WTC11 (cell line): ENCODE results near the gene CYREN. TPM values are rescaled to one million over a fixed set of nuclear protein-coding genes. Genes with fewer than 3 reads are reported as not detected.

Experiments
- ATAC-seq: fragments of 200-7000 bp; cut with Tn5 transposase; 2 replicates; pipeline ENCODE4 v1.10.0; 2021; ENCODE audit warnings: mild to moderate bottlenecking, moderate library complexity
- CTCF ChIA-PET: fragments of 300-600 bp; sonication (Branson Sonifier 250); formaldehyde crosslinking; loops from one replicate; lab custom pipeline; 2021; ENCODE audit warnings: antibody characterized with exemption; lab: Charles Lee
- POLR2A ChIA-PET: fragments of 350-600 bp; sonication (Branson Sonifier 250); formaldehyde crosslinking; loops from one replicate; lab custom pipeline; 2021; ENCODE audit warnings: antibody characterized with exemption; lab: Charles Lee
- DNase-seq: peaks from one replicate; pipeline ENCODE4 v3.0.0; 2021; ENCODE audit warnings: low spot score
- H3K27ac Mint-ChIP-seq: 2 replicates; pipeline ENCODE4 v1.8.0; 2021; ENCODE audit warnings: mixed read lengths
- H3K27me3 Mint-ChIP-seq: 2 replicates; pipeline ENCODE4 v1.8.0; 2021; ENCODE audit warnings: low read depth, mild to moderate bottlenecking, moderate library complexity, mixed read lengths
- H3K36me3 Mint-ChIP-seq: 2 replicates; pipeline ENCODE4 v1.8.0; 2021; ENCODE audit warnings: mixed read lengths
- H3K4me1 Mint-ChIP-seq: 2 replicates; pipeline ENCODE4 v1.8.0; 2022; ENCODE audit warnings: mixed read lengths
- H3K4me3 Mint-ChIP-seq: 2 replicates; pipeline ENCODE4 v1.8.0; 2021; ENCODE audit warnings: mild to moderate bottlenecking, moderate library complexity, mixed read lengths
- H3K9me3 Mint-ChIP-seq: 2 replicates; pipeline ENCODE4 v1.8.0; 2021; ENCODE audit warnings: mixed read lengths
- AFF4 ChIP-seq: sonication (generic); formaldehyde crosslinking; IDR thresholded peaks from 2 replicates; pipeline ENCODE4 v1.8.1; 2023; ENCODE audit warnings: mild to moderate bottlenecking, missing genetic modification reagents, borderline replicate concordance
- AR ChIP-seq: fragments of 250-450 bp; sonication (Bioruptor Pico); IDR thresholded peaks from 2 replicates; pipeline ENCODE4 v1.9.0; 2021; ENCODE audit warnings: mild to moderate bottlenecking
- ARID4B ChIP-seq: sonication (generic); formaldehyde crosslinking; IDR thresholded peaks from 2 replicates; pipeline ENCODE4 v1.8.0; 2023; ENCODE audit warnings: missing genetic modification reagents, mild to moderate bottlenecking, borderline replicate concordance
- EMX1 ChIP-seq: fragments of 250-450 bp; sonication (Bioruptor Pico); IDR thresholded peaks from 2 replicates; pipeline ENCODE4 v1.8.0; 2021; ENCODE audit warnings: mild to moderate bottlenecking
- GRHL2 ChIP-seq: fragments of 250-450 bp; sonication (Bioruptor Pico); IDR thresholded peaks from 2 replicates; pipeline ENCODE4 v1.8.0; 2022; ENCODE audit warnings: mild to moderate bottlenecking, moderate library complexity; ENCODE audit not compliant: insufficient replicate concordance, severe bottlenecking
- HMGXB4 ChIP-seq: sonication (generic); formaldehyde crosslinking; IDR thresholded peaks from 2 replicates; pipeline ENCODE4 v1.8.1; 2023; ENCODE audit warnings: mild to moderate bottlenecking, moderate library complexity, missing genetic modification reagents
- MXD4 ChIP-seq: fragments of 250-450 bp; sonication (Bioruptor Pico); IDR thresholded peaks from 2 replicates; pipeline ENCODE4 v1.8.0; 2021; ENCODE audit warnings: mild to moderate bottlenecking, moderate library complexity, borderline replicate concordance
- NR3C1 ChIP-seq: sonication (generic); formaldehyde crosslinking; conservative IDR thresholded peaks from 2 replicates; pipeline ENCODE4 v1.8.1; 2023; ENCODE audit warnings: low read depth, mild to moderate bottlenecking, missing genetic modification reagents
- OVOL2 ChIP-seq: fragments of 250-450 bp; sonication (Bioruptor Pico); IDR thresholded peaks from 2 replicates; pipeline ENCODE4 v1.9.0; 2021; ENCODE audit warnings: mild to moderate bottlenecking, borderline replicate concordance
- RORB ChIP-seq: fragments of 250-450 bp; sonication (Bioruptor Pico); IDR thresholded peaks from 2 replicates; pipeline ENCODE4 v1.9.0; 2021; ENCODE audit warnings: mild to moderate bottlenecking
- TEAD1 ChIP-seq: sonication (generic); formaldehyde crosslinking; IDR thresholded peaks from 2 replicates; pipeline ENCODE4 v1.8.0; 2022; ENCODE audit warnings: mild to moderate bottlenecking, missing genetic modification reagents
- TP53 ChIP-seq: sonication (generic); formaldehyde crosslinking; IDR thresholded peaks from 2 replicates; pipeline ENCODE4 v1.8.1; 2023; ENCODE audit warnings: mild to moderate bottlenecking, missing genetic modification reagents
- ZBTB21 ChIP-seq: sonication (generic); formaldehyde crosslinking; IDR thresholded peaks from 2 replicates; pipeline ENCODE4 v1.8.1; 2023; ENCODE audit warnings: mild to moderate bottlenecking, missing genetic modification reagents, borderline replicate concordance
- ZNF232 ChIP-seq: sonication (generic); formaldehyde crosslinking; IDR thresholded peaks from 2 replicates; pipeline ENCODE4 v1.8.0; 2022; ENCODE audit warnings: mild to moderate bottlenecking, missing genetic modification reagents
- ZNF512 ChIP-seq: sonication (generic); formaldehyde crosslinking; IDR thresholded peaks from 2 replicates; pipeline ENCODE4 v1.8.1; 2022; ENCODE audit warnings: missing genetic modification reagents, borderline replicate concordance
- total RNA-seq: library from RNA; stranded (reverse); gene quantifications from 3 replicates; pipeline ENCODE4 v1.2.3, GENCODE V29; 2021

CYREN gene
- total RNA-seq, 1 experiment from 2014 or later: 37.9 TPM

- TF ChIP-seq AFF4 (CRISPR knock-in tag): no peak
- TF ChIP-seq ZBTB21 (CRISPR knock-in tag): no peak
- no peak for TF ChIP-seq EMX1
Measured at GRCh38 chr7:135208102-135208793, 37.7 kb upstream of the CYREN start (continued).

GRCh38 chr7:135207406-135208101, 37.0 kb upstream of the CYREN start:
- Mint-ChIP-seq H3K27me3 (peaks cover 15% of the 10 kb centered on the region), H3K4me1 (peaks cover 14% of the 10 kb centered on the region), H3K9me3 (no peaks in the 10 kb centered on the region), H3K36me3 (peaks cover 6% of the 10 kb centered on the region; the same call in 1 of the 2 replicates), H3K27ac (no peak overlapping the region), H3K4me3 (no peak overlapping the region)
- DNase-seq: no peak
- ChIA-PET CTCF (interaction anchor here (0.9 kb wide), 1 partner anchor 67 kb away, joined by 4 read pairs; no protein-coding TSS in a partner anchor), POLR2A (no interaction called here)
- no peak for ATAC-seq
- TF ChIP-seq ZNF512 (CRISPR knock-in tag): no peak
- TF ChIP-seq MXD4 (CRISPR knock-in tag): no peak
- TF ChIP-seq AR (CRISPR knock-in tag): no peak
- no peak for TF ChIP-seq GRHL2 (CRISPR knock-in tag)
- TF ChIP-seq NR3C1 (CRISPR knock-in tag): no peak
- no peak for TF ChIP-seq RORB (CRISPR knock-in tag)
- TF ChIP-seq AFF4 (CRISPR knock-in tag): no peak
- no peak for TF ChIP-seq TP53 (CRISPR knock-in tag)
- TF ChIP-seq TEAD1: no peak
- TF ChIP-seq ZNF232 (CRISPR knock-in tag): no peak
- no peak for TF ChIP-seq HMGXB4 (CRISPR knock-in tag)
- no peak for TF ChIP-seq ARID4B (CRISPR knock-in tag)
- TF ChIP-seq OVOL2: no peak
